HepG2 (cell line): Measurements from ENCODE around the gene CD3G. TPM values are rescaled to one million over a fixed set of nuclear protein-coding genes. Genes with fewer than 3 reads are reported as not detected.

ENCODE experiments used
- ATAC-seq: fragments of 200-7000 bp; cut with Tn5 transposase; 3 replicates; pipeline ENCODE4 v1.9.1; 2020; ENCODE audit warnings: mild to moderate bottlenecking, moderate library complexity
- BruUV-seq: library from RNA; stranded (reverse); fragments of 400-500 nt; replicated peaks from 2 replicates; lab custom pipeline; 2021; lab: Mats Ljungman, UMichigan
- CTCF ChIA-PET: fragments of 300-600 bp; formaldehyde crosslinking; extraction: SDS; loops from one replicate; lab custom pipeline; 2021; ENCODE audit warnings: low total read pairs, inconsistent platforms, low intra/inter-chr PET ratio; lab: Yijun Ruan, JAX
- POLR2A ChIA-PET: fragments of 350-600 bp; sonication (Branson Sonifier 250); formaldehyde crosslinking; loops from one replicate; lab custom pipeline; 2020; ENCODE audit warnings: antibody characterized with exemption, inconsistent platforms; lab: Yijun Ruan, JAX
- DNase-seq: peaks from one replicate; pipeline ENCODE4 v3.0.0-alpha.2; 2015; ENCODE audit warnings: low spot score
- FAIRE-seq: peaks from 3 replicates; lab custom pipeline; 2011; peaks lifted over from hg19 to GRCh38; lab: Jason Lieb, UNC
- H2AFZ ChIP-seq: one replicate; pipeline ENCODE4 v1.6.1; 2011; ENCODE audit warnings: low read length, inconsistent platforms
- H3K27ac ChIP-seq: fragments of 300-600 bp; 3 replicates; pipeline ENCODE4 v1.8.0; 2011; ENCODE audit warnings: mixed run types, mild to moderate bottlenecking, mixed read lengths, low read length, inconsistent platforms; ENCODE audit not compliant: insufficient read depth; ENCODE audit errors: extremely low read length
- H3K27me3 ChIP-seq, 2 experiments: fragments of 200-600 bp in 1 of 2; 2 replicates in 1 of 2; 3 replicates in 1 of 2; pipeline versions ENCODE4 v1.6.0 to v1.8.0; 2011; ENCODE audit warnings: low read length in 2 of 2, mild to moderate bottlenecking in 2 of 2, moderate library complexity in 2 of 2, inconsistent platforms in 1 of 2; ENCODE audit not compliant: insufficient read depth in 2 of 2, control insufficient read depth in 1 of 2
- H3K36me3 ChIP-seq, 2 experiments: fragments of 200-600 bp in 1 of 2; replicated peaks in 1 of 2; 2 replicates in 1 of 2; 3 replicates in 1 of 2; pipeline versions ENCODE4 v1.5.1 to v1.8.0; 2011; ENCODE audit warnings: low read length in 2 of 2, inconsistent platforms in 1 of 2; ENCODE audit not compliant: insufficient read depth in 2 of 2, control insufficient read depth in 1 of 2
- H3K4me1 ChIP-seq: 2 replicates; pipeline ENCODE4 v1.5.1; 2012; ENCODE audit warnings: low read length, inconsistent platforms; ENCODE audit not compliant: insufficient read depth
- H3K4me2 ChIP-seq: 2 replicates; pipeline ENCODE4 v1.6.0; 2011; ENCODE audit warnings: low read depth, low read length, inconsistent platforms
- H3K4me3 ChIP-seq, 3 experiments: fragments of 200-600 bp in 1 of 3; sonication (generic), shearing (Covaris generic) in 1 of 3; replicated peaks in 1 of 3; 2 replicates each; pipeline ENCODE4 v1.5.1; 2011 to 2016; ENCODE audit warnings: low read length in 3 of 3, inconsistent platforms in 2 of 3, low read depth in 2 of 3, mild to moderate bottlenecking in 2 of 3, control low read depth in 1 of 3, mixed read lengths in 1 of 3; ENCODE audit not compliant: insufficient read depth in 1 of 3
- H3K79me2 ChIP-seq: one replicate; pipeline ENCODE4 v1.6.1; 2011; ENCODE audit warnings: low read length, inconsistent platforms; ENCODE audit not compliant: insufficient read depth
- H3K9ac ChIP-seq: 2 replicates; pipeline ENCODE4 v1.6.0; 2011; ENCODE audit warnings: mild to moderate bottlenecking, low read depth, low read length, inconsistent platforms; ENCODE audit not compliant: insufficient read depth
- H3K9me3 ChIP-seq: 2 replicates; pipeline ENCODE4 v1.5.1; 2012; ENCODE audit warnings: mild to moderate bottlenecking, low read length
- H4K20me1 ChIP-seq: 2 replicates; pipeline ENCODE4 v1.6.0; 2011; ENCODE audit warnings: inconsistent platforms, mild to moderate bottlenecking, low read length, moderate library complexity; ENCODE audit not compliant: insufficient read depth
- SRSF9 ChIP-seq: fragments of 200-400 bp; formaldehyde crosslinking; IDR thresholded peaks from 2 replicates; pipeline ENCODE4 v1.6.1; 2018; ENCODE audit warnings: borderline replicate concordance, mild to moderate bottlenecking, low read depth, low read length; ENCODE audit not compliant: insufficient read depth, poor library complexity, severe bottlenecking
- ZBTB21 ChIP-seq: sonication (generic); formaldehyde crosslinking; IDR thresholded peaks from 2 replicates; pipeline ENCODE4 v1.4.0; 2020; ENCODE audit warnings: missing genetic modification reagents
- ZNF18 ChIP-seq: sonication (generic); formaldehyde crosslinking; IDR thresholded peaks from 2 replicates; pipeline ENCODE4 v1.8.0; 2022; ENCODE audit warnings: mild to moderate bottlenecking, missing genetic modification reagents; ENCODE audit not compliant: insufficient replicate concordance
- ZNF253 ChIP-seq: sonication (generic); formaldehyde crosslinking; IDR thresholded peaks from 2 replicates; pipeline ENCODE4 v1.8.0; 2022; ENCODE audit warnings: mild to moderate bottlenecking, missing genetic modification reagents, borderline replicate concordance
- ZNF766 ChIP-seq: sonication (generic); formaldehyde crosslinking; IDR thresholded peaks from 2 replicates; pipeline ENCODE4 v1.5.0; 2020; ENCODE audit warnings: missing genetic modification reagents, borderline replicate concordance
- WGBS: methylation state at CpG from one replicate; pipeline ENCODE4 v1.1.6; 2017; ENCODE audit warnings: low lambda C conversion rate; 5-methylcytosine and 5-hydroxymethylcytosine counted together
- in situ Hi-C: cut with HindIII; loops from 2 replicates; pipeline ENCODE4 v1.10.0; 2017; ENCODE audit warnings: low pct_unique_long_range_greater_than_20kb; ENCODE audit not compliant: extremely low pct_ligation_motif_present
- intact Hi-C: fragments of 100-400 bp; cut with micrococcal nuclease; formaldehyde crosslinking; loops from one replicate; pipeline ENCODE4 v1.10.0; 2022; ENCODE audit not compliant: unreplicated experiment
- polyA plus RNA-seq, 8 experiments: library from polyadenylated mRNA; depleted of rRNA in 3 of 8; stranded (reverse) in 7 of 8; unstranded in 1 of 8; fragments of >200 nt; fragmentation: Illumina TruSeq in 4 of 8; extraction: Trizol in 4 of 8; gene quantifications; 2 replicates each; pipeline versions ENCODE4 v1.2.1 to v1.2.3, GENCODE V29; 2011 to 2016; ENCODE audit warnings: low read depth in 4 of 8, missing spikeins in 1 of 8, mixed read lengths in 1 of 8; ENCODE audit not compliant: insufficient read depth in 1 of 8
- total RNA-seq, 5 experiments: library from RNA; depleted of rRNA; stranded (reverse); fragments of >200 nt; fragmentation: Illumina TruSeq; extraction: Trizol; gene quantifications; 2 replicates each; pipeline ENCODE4 v1.2.3, GENCODE V29; 2016; ENCODE audit warnings: low read depth in 1 of 5

CD3G gene
- total and polyA plus RNA-seq, 2 of the 13 experiments (the other 11 are each of a cell fraction or from before 2014, with no cell fraction given) = not detected

DNA sequence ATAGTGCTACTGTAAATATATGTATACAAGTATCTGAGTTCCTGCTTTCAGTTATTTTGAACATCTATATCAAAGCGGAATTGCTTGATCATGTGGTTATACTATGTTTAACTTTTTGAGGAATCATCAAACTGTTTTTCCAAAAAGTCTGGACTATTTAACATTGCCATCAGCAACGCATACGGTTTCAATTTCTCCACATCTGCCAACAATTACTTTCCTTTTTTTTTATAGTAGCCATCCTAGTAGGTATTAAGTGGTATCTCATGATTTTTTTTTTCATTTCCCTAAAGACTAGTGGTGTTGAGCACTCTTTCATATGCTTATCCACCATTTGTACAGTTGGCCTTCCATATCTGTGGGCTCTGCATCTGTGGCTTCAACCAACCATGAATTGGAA is 13.9 kb downstream of the CD3G start:
- Histone ChIP-seq H3K36me3 (peaks cover 0 to 3% of the 10 kb centered on the region in 2 experiments; a peak in 2 of 5 replicates), H3K4me1 (peaks cover 29% of the 10 kb centered on the region), H3K9me3 (no peaks in the 10 kb centered on the region), H3K4me2 (no peak overlapping the region), H3K27ac (no peak overlapping the region), H3K79me2 (peaks cover 36% of the 10 kb centered on the region), H3K9ac (no peak overlapping the region), H4K20me1 (no peaks in the 10 kb centered on the region), H2AFZ (no peak overlapping the region), H3K27me3 (no peaks in the 10 kb centered on the region; a peak in 1 of 5 replicates), H3K4me3 (no peak overlapping the region)
- ChIA-PET POLR2A (no interaction called here), CTCF (no interaction called here)
- WGBS = 67% methylated on average over 3 of the region's 3 CpGs
- FAIRE-seq (no peak), DNase-seq (no peak), ATAC-seq (no peak)
- intact Hi-C loops = no loop called here
- TF ChIP-seq SRSF9 (no peak), ZNF766 (CRISPR knock-in tag) (no peak), ZBTB21 (no peak), ZNF253 (CRISPR knock-in tag) (no peak), ZNF18 (CRISPR knock-in tag) (no peak)
- in situ Hi-C loops = loop anchor here (10.0 kb wide), 1 partner anchor 163 kb away; no protein-coding TSS in a partner anchor
- BruUV-seq = no TSS peak
